Psoas muscle (tissue), 8 donors: ENCODE measurements around the gene SGK1. TPM values are rescaled to one million over a fixed set of nuclear protein-coding genes. Genes with fewer than 3 reads are reported as not detected.
"Not testable (repeated sequence)": the region's sequence is repeated elsewhere in the genome, so short reads cannot be mapped to it uniquely, and the experiment has no call there.

Source experiments
- ATAC-seq, 4 donors: fragments of 200-7000 bp; cut with Tn5 transposase; one replicate each; pipeline ENCODE4 v1.9.1; 2020; ENCODE audit warnings: moderate library complexity in 3 of 4, mild to moderate bottlenecking in 2 of 4
- DNase-seq, 2 donors: peaks; one replicate each; pipeline ENCODE4 v3.0.0-alpha.2; 2020
- H3K27ac ChIP-seq: fragments of 200-600 bp; one replicate; pipeline ENCODE4 v1.8.0; 2022
- H3K27me3 ChIP-seq, 3 donors: fragments of 200-600 bp in 1 of 3; one replicate each; pipeline versions ENCODE4 v1.6.1 to v1.8.0; 2013 to 2022; ENCODE audit warnings: low read length in 2 of 3, mild to moderate bottlenecking in 2 of 3, moderate library complexity in 1 of 3; ENCODE audit not compliant: insufficient read depth in 3 of 3
- H3K36me3 ChIP-seq, 2 donors: fragments of 200-600 bp in 1 of 2; one replicate each; pipeline versions ENCODE4 v1.6.1 to v1.8.0; 2013 to 2022; ENCODE audit warnings: low read depth in 1 of 2, mild to moderate bottlenecking in 1 of 2, moderate library complexity in 1 of 2; ENCODE audit not compliant: insufficient read depth in 1 of 2
- H3K4me1 ChIP-seq: fragments of 200-600 bp; one replicate; pipeline ENCODE4 v1.8.0; 2022
- H3K4me3 ChIP-seq: fragments of 200-600 bp; one replicate; pipeline ENCODE4 v1.8.0; 2022; ENCODE audit warnings: mild to moderate bottlenecking
- H3K9me3 ChIP-seq: fragments of 200-600 bp; one replicate; pipeline ENCODE4 v1.8.0; 2022
- WGBS, 3 donors: extraction: QIAGEN DNeasy Blood & Tissue Kit; methylation state at CpG; one replicate each; pipeline versions ENCODE4 v1.1.6 to v1.1.7; 2013; 5-methylcytosine and 5-hydroxymethylcytosine counted together
- intact Hi-C, 2 donors: fragments of 100-400 bp; cut with DNase I; formaldehyde crosslinking; loops; one replicate each; pipeline versions ENCODE4 v1.11.0 to v1.14.2; 2022
- polyA plus RNA-seq, 3 donors: library from polyadenylated mRNA; stranded (reverse); fragments of 200-250 nt; gene quantifications; one replicate each; pipeline ENCODE4 v1.2.3, GENCODE V29; 2013
- total RNA-seq, 4 donors: library from RNA; stranded (reverse); fragmentation: NEBNext Ultra II Directional in 2 of 4; extraction: Animal tissue kit (Norgen Biotek cat#: 25700) in 2 of 4; gene quantifications; one replicate each; pipeline versions ENCODE4 v1.2.1 to v1.2.4, GENCODE V29; 2021 to 2023
- TF ChIP-seq, protein P1 (sequence below): fragments of 200-600 bp; IDR thresholded peaks from one replicate; pipeline ENCODE4 v1.8.0; 2022; ENCODE audit warnings: antibody characterized with exemption
- donor health status: healthy with polysubstance abuse.
- donor health status: DM: no; HTN: no; CAD: no; lungs with moderate emphysema.
- donor health status: Bipolar disorder and iron deficiency.
- donor health status: healthy.
- donor health status: DM: yes; HTN: yes; CAD: no.
- donor health status: DM: no; HTN: no; CAD: no.
- donor health status: DM: no; HTN: no; CAD: no.
- donor health status: DM: yes; HTN: yes; CAD: no.

Gene SGK1
- total and polyA plus RNA-seq, 7 donors = 34.4 to 125 (median 64.1) TPM

DNA sequence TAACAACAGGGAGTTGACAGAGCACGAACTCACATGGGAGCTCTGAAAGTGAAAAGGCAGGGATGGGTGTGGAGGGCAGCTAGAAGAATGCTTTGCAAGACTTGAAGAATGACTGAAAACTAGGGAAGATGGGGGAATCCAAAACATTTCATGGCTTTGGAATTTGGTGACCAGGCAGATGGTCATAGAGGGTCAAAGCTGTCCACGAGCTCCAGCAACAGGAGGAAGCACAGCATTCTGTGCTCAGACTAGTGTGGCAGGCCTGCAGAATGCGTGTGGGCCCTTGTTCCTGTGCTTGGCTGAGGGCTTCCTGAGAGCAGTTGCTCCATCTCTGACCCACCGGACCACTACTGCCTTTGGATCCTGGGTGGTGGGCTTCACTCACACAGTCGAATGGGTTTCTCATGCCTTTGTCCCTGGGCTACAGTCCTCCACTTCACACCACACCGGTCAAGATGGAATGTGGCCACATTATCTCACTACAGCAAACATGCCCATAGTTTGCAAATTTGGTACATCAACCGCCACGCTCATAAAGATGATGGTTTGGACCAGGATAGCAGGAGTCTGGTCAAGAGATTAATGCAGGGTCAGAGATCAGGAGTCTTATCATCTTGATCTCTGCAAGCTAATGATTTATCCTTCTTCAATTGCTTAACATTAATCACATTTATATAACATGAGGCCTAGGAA, 100.7 kb downstream of the SGK1 start:
- ATAC-seq (no peak), DNase-seq (no peak)
- 89 to 93% (median 90%) methylated on average over 8 of the region's 8 CpGs for WGBS, 3 donors
- intact Hi-C loops = no loop called here
- TF ChIP-seq, protein P1, sequence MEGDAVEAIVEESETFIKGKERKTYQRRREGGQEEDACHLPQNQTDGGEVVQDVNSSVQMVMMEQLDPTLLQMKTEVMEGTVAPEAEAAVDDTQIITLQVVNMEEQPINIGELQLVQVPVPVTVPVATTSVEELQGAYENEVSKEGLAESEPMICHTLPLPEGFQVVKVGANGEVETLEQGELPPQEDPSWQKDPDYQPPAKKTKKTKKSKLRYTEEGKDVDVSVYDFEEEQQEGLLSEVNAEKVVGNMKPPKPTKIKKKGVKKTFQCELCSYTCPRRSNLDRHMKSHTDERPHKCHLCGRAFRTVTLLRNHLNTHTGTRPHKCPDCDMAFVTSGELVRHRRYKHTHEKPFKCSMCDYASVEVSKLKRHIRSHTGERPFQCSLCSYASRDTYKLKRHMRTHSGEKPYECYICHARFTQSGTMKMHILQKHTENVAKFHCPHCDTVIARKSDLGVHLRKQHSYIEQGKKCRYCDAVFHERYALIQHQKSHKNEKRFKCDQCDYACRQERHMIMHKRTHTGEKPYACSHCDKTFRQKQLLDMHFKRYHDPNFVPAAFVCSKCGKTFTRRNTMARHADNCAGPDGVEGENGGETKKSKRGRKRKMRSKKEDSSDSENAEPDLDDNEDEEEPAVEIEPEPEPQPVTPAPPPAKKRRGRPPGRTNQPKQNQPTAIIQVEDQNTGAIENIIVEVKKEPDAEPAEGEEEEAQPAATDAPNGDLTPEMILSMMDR = no peak
- no peaks in the 10 kb centered on the region for H3K36me3 ChIP-seq
- H3K27me3 ChIP-seq = no peaks in the 10 kb centered on the region
- H3K4me1 ChIP-seq = no peaks in the 10 kb centered on the region
- H3K4me3 ChIP-seq = no peak overlapping the region
- H3K27ac ChIP-seq = no peak overlapping the region
- H3K9me3 ChIP-seq = no peaks in the 10 kb centered on the region

DNA sequence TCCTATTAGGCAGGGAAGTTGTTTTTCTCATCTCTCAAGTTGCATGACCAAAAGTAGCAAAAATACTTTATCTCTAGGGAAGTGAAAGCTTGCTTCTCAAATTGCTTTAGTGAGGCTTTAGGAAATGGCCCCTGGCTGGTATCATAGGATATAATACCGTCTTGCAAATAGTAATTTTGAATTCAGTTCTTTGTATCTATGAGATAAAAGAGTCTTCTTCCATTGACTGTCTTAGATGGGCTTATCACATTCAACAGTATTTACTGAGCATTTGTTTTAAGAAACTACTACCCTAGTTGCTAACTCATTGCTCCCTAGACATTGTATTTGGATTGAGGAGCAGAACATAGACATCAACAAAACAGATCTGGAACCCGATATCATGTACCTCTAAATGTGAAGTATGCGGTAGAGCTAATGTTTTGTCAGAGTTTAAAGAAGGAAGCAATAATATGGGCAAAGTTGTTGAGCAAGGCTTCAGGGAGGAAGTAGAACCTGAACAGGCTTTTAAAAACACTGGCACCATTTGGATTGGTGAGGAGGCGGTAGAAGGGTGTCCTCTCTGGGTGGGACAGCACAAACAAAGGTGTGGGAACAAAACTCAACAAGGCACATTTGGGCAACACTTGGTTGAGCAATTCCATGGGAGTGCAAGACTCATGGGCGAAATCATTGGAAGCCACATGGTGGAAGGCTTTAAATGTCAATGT, 101.5 kb downstream of the SGK1 start:
- DNase-seq = no peak
- 85 to 87% (median 87%) methylated on average over 5 of the region's 5 CpGs for WGBS, 3 donors
- H3K36me3 ChIP-seq = no peaks in the 10 kb centered on the region
- no peaks in the 10 kb centered on the region for H3K4me1 ChIP-seq
- no peak overlapping the region for H3K4me3 ChIP-seq
- TF ChIP-seq, protein P1 = no peak
- H3K27ac ChIP-seq = no peak overlapping the region
- no peak for ATAC-seq
- no peaks in the 10 kb centered on the region for H3K27me3 ChIP-seq
- intact Hi-C loops = no loop called here
- no peaks in the 10 kb centered on the region for H3K9me3 ChIP-seq

DNA sequence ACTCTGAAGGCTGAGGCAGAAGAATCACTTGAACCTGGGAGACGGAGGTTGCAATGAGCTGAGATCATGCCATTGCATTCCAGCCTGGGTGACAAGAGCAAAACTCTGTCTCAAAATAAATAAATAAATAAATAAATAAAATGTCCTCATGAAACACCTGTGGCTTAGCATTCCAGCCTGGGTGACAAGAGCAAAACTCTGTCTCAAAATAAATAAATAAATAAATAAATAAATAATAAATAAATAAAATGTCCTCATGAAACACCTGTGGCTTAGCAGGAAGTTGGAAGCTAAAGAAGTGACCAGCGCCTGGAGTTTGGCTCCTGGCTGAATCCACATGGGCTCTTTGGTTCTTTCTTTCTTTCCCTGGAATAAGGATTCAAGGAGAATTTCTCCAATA, 104.5 kb downstream of the SGK1 start:
- H3K4me3 ChIP-seq, H3K36me3 ChIP-seq, H3K27ac ChIP-seq, H3K4me1 ChIP-seq, DNase-seq, intact Hi-C loops, ATAC-seq, H3K27me3 ChIP-seq, H3K9me3 ChIP-seq: not testable (repeated sequence)
- WGBS, 3 donors = 74 to 95% (median 91%) methylated on average over 2 of the region's 2 CpGs

DNA sequence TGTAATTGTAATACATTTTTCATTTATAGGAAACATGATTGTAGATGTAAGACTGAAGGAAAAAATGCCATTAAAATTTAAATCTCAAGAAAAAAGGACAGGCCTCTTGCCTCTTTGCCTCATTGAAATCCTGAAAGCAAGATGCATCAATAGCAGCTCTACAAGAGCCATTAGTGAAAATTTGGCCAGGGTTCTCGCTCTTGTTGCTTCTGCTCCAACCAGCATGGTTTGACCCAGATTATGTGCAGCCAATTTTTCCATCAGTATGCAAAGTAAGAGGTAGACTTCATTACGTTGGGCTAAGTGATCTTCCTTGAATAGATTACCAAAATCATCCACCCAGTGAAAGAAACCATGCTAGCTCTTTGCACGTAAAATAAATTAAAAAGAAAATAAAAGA, 106.6 kb downstream of the SGK1 start:
- Histone ChIP-seq H3K4me3 (no peak overlapping the region), H3K36me3 (no peaks in the 10 kb centered on the region), H3K4me1 (no peaks in the 10 kb centered on the region), H3K9me3 (no peaks in the 10 kb centered on the region), H3K27ac (no peak overlapping the region), H3K27me3 (no peaks in the 10 kb centered on the region)
- DNase-seq = no peak
- intact Hi-C loops = no loop called here
- TF ChIP-seq, protein P1 = no peak
- WGBS, 3 donors = 76 to 91% (median 79%) methylated on average over 3 of the region's 3 CpGs
- no peak for ATAC-seq

DNA sequence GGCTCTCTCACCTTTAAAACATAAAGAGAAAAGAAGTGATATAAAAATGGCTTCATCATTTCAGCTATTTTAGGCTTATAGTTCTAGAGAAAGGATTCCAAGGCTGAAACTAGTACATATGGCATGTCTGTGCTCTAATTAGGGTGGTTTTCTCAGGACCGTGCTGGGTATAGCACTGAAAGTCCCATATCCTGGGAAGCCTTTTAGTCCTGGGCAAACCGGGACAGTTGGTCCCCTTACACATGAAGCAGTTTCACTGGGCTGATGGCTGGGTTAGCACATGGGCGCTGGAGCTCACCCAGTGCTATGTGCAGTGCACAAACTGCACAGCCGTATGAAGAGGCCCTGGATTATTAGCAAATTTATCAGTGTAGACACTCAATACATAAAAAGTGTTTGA, 110.5 kb downstream of the SGK1 start:
- intact Hi-C loops = no loop called here
- no peak overlapping the region for H3K4me3 ChIP-seq
- DNase-seq = no peak
- H3K36me3 ChIP-seq = no peaks in the 10 kb centered on the region
- no peaks in the 10 kb centered on the region for H3K4me1 ChIP-seq
- ATAC-seq = no peak
- H3K27me3 ChIP-seq = no peaks in the 10 kb centered on the region
- no peaks in the 10 kb centered on the region for H3K9me3 ChIP-seq
- TF ChIP-seq, protein P1 = no peak
- no peak overlapping the region for H3K27ac ChIP-seq
- 83 to 92% (median 85%) methylated on average over 4 of the region's 4 CpGs for WGBS, 3 donors
